Neutrophil (primary cell): ENCODE data around the gene DTHD1.
A peak's percentile ranks its signal among the peaks of the same experiment; 100 is the strongest.

Experiments
- H3K27ac ChIP-seq: fragments of 200-600 bp; sonication (generic); 2 replicates; pipeline ENCODE4 v1.5.1; 2016; ENCODE audit warnings: mild to moderate bottlenecking, moderate library complexity
- H3K27me3 ChIP-seq: fragments of 200-600 bp; sonication (generic); 2 replicates; pipeline ENCODE4 v1.6.0; 2016; ENCODE audit warnings: mild to moderate bottlenecking
- H3K36me3 ChIP-seq: fragments of 200-600 bp; sonication (generic); 2 replicates; pipeline ENCODE4 v1.5.1; 2017
- H3K4me1 ChIP-seq, 2 experiments: fragments of 200-600 bp in 1 of 2; sonication (generic) in 1 of 2; 1 replicate in 1 of 2; 2 replicates in 1 of 2; pipeline versions ENCODE4 v1.5.1 to v1.6.1; 2013 to 2016; ENCODE audit warnings: low read depth in 1 of 2, low read length in 1 of 2, mild to moderate bottlenecking in 1 of 2, moderate library complexity in 1 of 2; ENCODE audit not compliant: control insufficient read depth in 1 of 2, insufficient read depth in 1 of 2
- H3K4me3 ChIP-seq, 2 experiments: fragments of 200-600 bp in 1 of 2; sonication (generic) in 1 of 2; 1 replicate in 1 of 2; 2 replicates in 1 of 2; pipeline ENCODE4 v1.5.1; 2013 to 2016; ENCODE audit warnings: low read depth in 1 of 2, low read length in 1 of 2, mild to moderate bottlenecking in 1 of 2, moderate library complexity in 1 of 2
- H3K9me3 ChIP-seq: fragments of 200-600 bp; sonication (generic); 2 replicates; pipeline ENCODE4 v1.5.1; 2016
- CTCF ChIP-seq: fragments of 200-600 bp; sonication (generic); IDR thresholded peaks from 2 replicates; pipeline ENCODE4 v1.5.1; 2016; ENCODE audit warnings: antibody characterized with exemption

The DTHD1 gene

DNA sequence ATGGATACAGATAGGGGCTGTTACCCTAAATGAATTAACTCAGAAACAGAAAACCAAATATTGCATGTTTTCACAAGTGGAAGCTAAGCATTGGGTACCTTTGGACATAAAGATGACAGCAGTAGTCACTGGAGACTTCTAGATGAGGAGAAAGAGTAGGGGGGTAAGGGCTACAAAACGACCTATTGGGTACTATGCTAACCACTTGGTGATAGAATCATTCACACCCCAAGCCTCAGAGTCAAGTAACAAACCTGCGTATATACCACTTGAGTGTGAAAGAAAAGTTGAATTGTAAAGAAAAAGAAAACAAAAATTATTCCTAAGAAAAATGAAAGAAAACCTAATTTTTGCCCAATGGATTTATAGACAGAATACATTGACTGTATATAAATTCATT lies 29.4 kb upstream of the DTHD1 start:
- no peak overlapping the region for H3K27ac ChIP-seq

GRCh38 chr4:36254371-36254770 lies 27.0 kb upstream of the DTHD1 start:
- Histone ChIP-seq H3K9me3 (no peaks in the 10 kb centered on the region), H3K27me3 (no peaks in the 10 kb centered on the region), H3K27ac (peak overlapping the region; percentile 82), H3K36me3 (no peaks in the 10 kb centered on the region), H3K4me1 (peaks cover 25 to 30% of the 10 kb centered on the region in 2 experiments), H3K4me3 (no peak overlapping the region)
- TF ChIP-seq CTCF, result no peak

More for the DNA sequence above, 29.4 kb upstream of the DTHD1 start:
- TF ChIP-seq CTCF, result no peak
- Histone ChIP-seq H3K27me3 (no peaks in the 10 kb centered on the region), H3K4me1 (peaks cover 25 to 30% of the 10 kb centered on the region in 2 experiments), H3K36me3 (no peaks in the 10 kb centered on the region), H3K4me3 (no peak overlapping the region), H3K9me3 (no peaks in the 10 kb centered on the region)

GRCh38 chr4:36255577-36255976 lies 25.8 kb upstream of the DTHD1 start:
- peak overlapping the region; percentile 16 to 26 for H3K4me3 ChIP-seq
- no peak for TF ChIP-seq CTCF
- H3K27ac ChIP-seq, result peak overlapping the region; percentile 82
- H3K9me3 ChIP-seq, result no peaks in the 10 kb centered on the region
- peaks cover 25 to 30% of the 10 kb centered on the region in 2 experiments for H3K4me1 ChIP-seq
- H3K27me3 ChIP-seq, result no peaks in the 10 kb centered on the region
- no peaks in the 10 kb centered on the region for H3K36me3 ChIP-seq

DNA sequence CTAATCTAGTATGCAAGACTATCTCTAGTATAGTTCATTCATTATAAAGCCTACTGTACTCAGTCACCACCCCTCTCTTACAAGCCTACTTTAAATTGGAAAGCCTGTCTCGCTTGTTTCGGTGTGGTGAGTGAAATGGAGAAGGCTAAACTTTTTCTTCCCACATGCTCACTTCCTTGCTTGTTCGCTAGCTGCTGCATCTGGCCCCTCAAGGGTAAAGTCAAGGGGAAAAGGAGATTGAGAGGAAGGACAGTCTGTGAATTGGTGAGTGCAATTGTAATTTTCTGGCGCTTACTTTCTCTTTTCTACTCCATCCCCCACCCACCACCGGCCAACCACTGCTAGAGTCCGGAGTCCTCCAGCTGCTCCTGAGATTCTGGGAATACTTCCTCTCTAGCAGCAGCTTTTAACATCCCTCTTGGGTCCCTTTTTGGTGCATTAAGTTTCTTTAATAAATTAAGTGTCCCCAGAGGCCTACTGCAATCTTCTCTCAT lies 25.0 kb upstream of the DTHD1 start:
- peak overlapping the region; percentile 82 for H3K27ac ChIP-seq

DNA sequence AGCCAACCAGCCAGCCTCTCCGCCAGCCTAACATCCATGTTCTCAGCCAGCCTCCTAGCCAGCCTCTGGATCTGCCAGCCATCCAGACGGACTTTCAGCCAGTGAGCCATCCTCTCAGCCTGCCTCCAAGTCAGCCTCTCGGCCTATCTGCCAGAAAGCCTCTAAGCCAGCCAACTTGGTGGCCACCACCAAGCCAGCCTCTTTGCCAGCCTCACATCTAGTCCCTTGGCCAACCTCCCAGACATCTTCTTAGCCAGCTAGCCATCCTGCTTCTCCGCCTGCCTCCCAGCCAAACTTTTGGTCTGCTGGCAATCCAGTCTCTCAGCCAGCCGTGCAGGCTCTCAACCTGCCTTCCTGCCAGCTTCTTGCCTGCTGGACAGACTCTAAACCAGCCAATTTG lies 20.7 kb upstream of the DTHD1 start:
- Histone ChIP-seq H3K4me1 (peaks cover 17 to 23% of the 10 kb centered on the region in 2 experiments), H3K27ac (no peak overlapping the region), H3K9me3 (no peaks in the 10 kb centered on the region), H3K36me3 (no peaks in the 10 kb centered on the region), H3K27me3 (no peaks in the 10 kb centered on the region), H3K4me3 (no peak overlapping the region)
- no peak for TF ChIP-seq CTCF

More for the DNA sequence above, 25.0 kb upstream of the DTHD1 start:
- no peak for TF ChIP-seq CTCF
- H3K36me3 ChIP-seq, result no peaks in the 10 kb centered on the region
- no peaks in the 10 kb centered on the region for H3K9me3 ChIP-seq
- peak overlapping the region in 1 of 2 experiments; percentile 16 for H3K4me3 ChIP-seq
- no peaks in the 10 kb centered on the region for H3K27me3 ChIP-seq
- H3K4me1 ChIP-seq, result peaks cover 25 to 30% of the 10 kb centered on the region in 2 experiments
